NCI-H1436 (cell line): ENCODE data around the gene RARS2.

Experiments used
- DNase-seq: peaks from one replicate; lab custom pipeline; 2025; lab: John Stamatoyannopoulos, UW

The RARS2 gene

GRCh38 chr6:87573307-87574024, 16.3 kb downstream of the RARS2 start:
- DNase-seq, result no peak

- no peak for DNase-seq
Observed at GRCh38 chr6:87572883-87573282, 16.9 kb downstream of the RARS2 start.

- no peak for DNase-seq
Observed at GRCh38 chr6:87572021-87572420, 17.8 kb downstream of the RARS2 start.

- DNase-seq, result no peak
Observed at GRCh38 chr6:87561017-87561416, 28.8 kb downstream of the RARS2 start.

GRCh38 chr6:87558446-87558845, 31.3 kb downstream of the RARS2 start:
- DNase-seq, result no peak

GRCh38 chr6:87555506-87555905, 34.3 kb downstream of the RARS2 start:
- no peak for DNase-seq

GRCh38 chr6:87553159-87553765, 36.5 kb downstream of the RARS2 start:
- no peak for DNase-seq

GRCh38 chr6:87551799-87552198, 38.0 kb downstream of the RARS2 start:
- no peak for DNase-seq

GRCh38 chr6:87544474-87544735, 45.4 kb downstream of the RARS2 start:
- no peak for DNase-seq

- DNase-seq, result no peak
Observed at GRCh38 chr6:87543696-87544473, 45.9 kb downstream of the RARS2 start.

- DNase-seq, result no peak
Observed at GRCh38 chr6:87541744-87542143, 48.0 kb downstream of the RARS2 start.

- no peak for DNase-seq
Observed at GRCh38 chr6:87541041-87541440, 48.7 kb downstream of the RARS2 start.

GRCh38 chr6:87540539-87540938, 49.2 kb downstream of the RARS2 start:
- no peak for DNase-seq

GRCh38 chr6:87539554-87539953, 50.2 kb downstream of the RARS2 start:
- DNase-seq, result no peak

GRCh38 chr6:87538510-87539260, 51.1 kb downstream of the RARS2 start:
- DNase-seq, result no peak

GRCh38 chr6:87534377-87535047, 55.3 kb downstream of the RARS2 start:
- no peak for DNase-seq

GRCh38 chr6:87529221-87529620, 60.6 kb downstream of the RARS2 start:
- DNase-seq, result no peak

GRCh38 chr6:87522686-87523085, 67.1 kb downstream of the RARS2 start:
- DNase-seq, result no peak

- no peak for DNase-seq
Observed at GRCh38 chr6:87518453-87518852, 71.3 kb downstream of the RARS2 start.

- DNase-seq, result no peak
Observed at GRCh38 chr6:87514831-87515230, 75.0 kb downstream of the RARS2 start.

GRCh38 chr6:87504441-87504840, 85.3 kb downstream of the RARS2 start:
- DNase-seq, result no peak
